ENCODE measurements around the gene LRRC32.

GRCh38 chr11:76671237-76671592, 668 bp upstream of the LRRC32 start:
- TF ChIP-seq, protein P1, sequence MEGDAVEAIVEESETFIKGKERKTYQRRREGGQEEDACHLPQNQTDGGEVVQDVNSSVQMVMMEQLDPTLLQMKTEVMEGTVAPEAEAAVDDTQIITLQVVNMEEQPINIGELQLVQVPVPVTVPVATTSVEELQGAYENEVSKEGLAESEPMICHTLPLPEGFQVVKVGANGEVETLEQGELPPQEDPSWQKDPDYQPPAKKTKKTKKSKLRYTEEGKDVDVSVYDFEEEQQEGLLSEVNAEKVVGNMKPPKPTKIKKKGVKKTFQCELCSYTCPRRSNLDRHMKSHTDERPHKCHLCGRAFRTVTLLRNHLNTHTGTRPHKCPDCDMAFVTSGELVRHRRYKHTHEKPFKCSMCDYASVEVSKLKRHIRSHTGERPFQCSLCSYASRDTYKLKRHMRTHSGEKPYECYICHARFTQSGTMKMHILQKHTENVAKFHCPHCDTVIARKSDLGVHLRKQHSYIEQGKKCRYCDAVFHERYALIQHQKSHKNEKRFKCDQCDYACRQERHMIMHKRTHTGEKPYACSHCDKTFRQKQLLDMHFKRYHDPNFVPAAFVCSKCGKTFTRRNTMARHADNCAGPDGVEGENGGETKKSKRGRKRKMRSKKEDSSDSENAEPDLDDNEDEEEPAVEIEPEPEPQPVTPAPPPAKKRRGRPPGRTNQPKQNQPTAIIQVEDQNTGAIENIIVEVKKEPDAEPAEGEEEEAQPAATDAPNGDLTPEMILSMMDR (IDR thresholded peaks at IDR 0.05; ENCODE audit: poor library complexity, severe bottlenecking): no peak
- TF ChIP-seq POLR2AphosphoS5 (IDR thresholded peaks at IDR 0.05) (no peak), RAD21 (conservative IDR thresholded peaks at IDR 0.05) (no peak), EP300 (conservative IDR thresholded peaks at IDR 0.05; ENCODE audit: poor library complexity, severe bottlenecking) (no peak), EZH2 (IDR thresholded peaks at IDR 0.05; ENCODE audit: borderline replicate concordance, insufficient read depth, low read length, poor library complexity, severe bottlenecking) (no peak), SMC3 (conservative IDR thresholded peaks at IDR 0.05; ENCODE audit: poor library complexity) (no peak), TAF1 (IDR thresholded peaks at IDR 0.05; ENCODE audit: low read depth) (no peak)

Data from neural cell (in vitro differentiated cells).